Ectodermal cell (in vitro differentiated cells): ENCODE results near the gene MMP24OS.

Experiments
- H3K27ac ChIP-seq: 2 replicates; pipeline ENCODE4 v1.7.0; 2013; ENCODE audit warnings: mild to moderate bottlenecking, low read depth, low read length; ENCODE audit not compliant: insufficient read depth, poor library complexity, severe bottlenecking
- H3K27me3 ChIP-seq: 2 replicates; pipeline ENCODE4 v1.7.0; 2013; ENCODE audit warnings: mild to moderate bottlenecking, low read length; ENCODE audit not compliant: insufficient read depth, control insufficient read depth, poor library complexity, severe bottlenecking
- H3K36me3 ChIP-seq: one replicate; pipeline ENCODE4 v1.7.0; 2013; ENCODE audit warnings: low read length; ENCODE audit not compliant: control insufficient read depth, insufficient read depth
- H3K4me1 ChIP-seq: one replicate; pipeline ENCODE4 v1.7.0; 2013; ENCODE audit warnings: low read length; ENCODE audit not compliant: control insufficient read depth, insufficient read depth
- H3K4me3 ChIP-seq: 2 replicates; pipeline ENCODE4 v1.7.0; 2013; ENCODE audit warnings: low read depth, low read length, control low read depth; ENCODE audit not compliant: insufficient read depth
- H3K9me3 ChIP-seq: 2 replicates; pipeline ENCODE4 v1.7.0; 2013; ENCODE audit warnings: mild to moderate bottlenecking, low read length, moderate library complexity; ENCODE audit not compliant: control insufficient read depth
- WGBS, 2 experiments: methylation state at CpG; one replicate each; pipeline ENCODE4 v1.1.7; 2013; ENCODE audit warnings: missing lambda C conversion rate in 2 of 2; 5-methylcytosine and 5-hydroxymethylcytosine counted together

MMP24OS gene

DNA sequence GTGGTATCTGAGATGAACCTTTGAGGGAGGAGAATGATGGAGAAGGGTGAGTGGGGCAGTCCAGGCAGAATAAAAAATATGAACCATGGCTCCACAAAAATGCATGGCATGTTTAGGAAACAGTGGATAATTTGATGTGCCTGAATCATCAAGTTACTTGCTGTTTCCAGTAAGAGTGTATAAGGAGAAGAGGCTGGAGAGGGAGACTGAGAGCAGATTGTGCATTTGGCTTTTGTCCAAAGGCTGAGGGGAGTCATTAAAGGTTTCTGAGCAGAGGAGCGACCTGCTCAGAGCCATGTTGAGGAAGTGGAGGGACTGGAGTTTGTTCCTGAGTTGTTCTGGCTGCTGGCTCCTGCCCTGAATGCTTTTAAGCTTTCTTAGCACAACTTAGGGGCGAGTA, 45.3 kb downstream of the MMP24OS start:
- whole genome bisulfite sequencing, 2 experiments, result 88 to 89% methylated on average over 2 of the region's 2 CpGs
- H3K36me3 ChIP-seq, result no peaks in the 10 kb centered on the region
- no peaks in the 10 kb centered on the region for H3K4me1 ChIP-seq
- no peak overlapping the region for H3K4me3 ChIP-seq
- H3K27ac ChIP-seq, result no peak overlapping the region
- peaks cover 20% of the 10 kb centered on the region for H3K27me3 ChIP-seq
- H3K9me3 ChIP-seq, result no peaks in the 10 kb centered on the region

DNA sequence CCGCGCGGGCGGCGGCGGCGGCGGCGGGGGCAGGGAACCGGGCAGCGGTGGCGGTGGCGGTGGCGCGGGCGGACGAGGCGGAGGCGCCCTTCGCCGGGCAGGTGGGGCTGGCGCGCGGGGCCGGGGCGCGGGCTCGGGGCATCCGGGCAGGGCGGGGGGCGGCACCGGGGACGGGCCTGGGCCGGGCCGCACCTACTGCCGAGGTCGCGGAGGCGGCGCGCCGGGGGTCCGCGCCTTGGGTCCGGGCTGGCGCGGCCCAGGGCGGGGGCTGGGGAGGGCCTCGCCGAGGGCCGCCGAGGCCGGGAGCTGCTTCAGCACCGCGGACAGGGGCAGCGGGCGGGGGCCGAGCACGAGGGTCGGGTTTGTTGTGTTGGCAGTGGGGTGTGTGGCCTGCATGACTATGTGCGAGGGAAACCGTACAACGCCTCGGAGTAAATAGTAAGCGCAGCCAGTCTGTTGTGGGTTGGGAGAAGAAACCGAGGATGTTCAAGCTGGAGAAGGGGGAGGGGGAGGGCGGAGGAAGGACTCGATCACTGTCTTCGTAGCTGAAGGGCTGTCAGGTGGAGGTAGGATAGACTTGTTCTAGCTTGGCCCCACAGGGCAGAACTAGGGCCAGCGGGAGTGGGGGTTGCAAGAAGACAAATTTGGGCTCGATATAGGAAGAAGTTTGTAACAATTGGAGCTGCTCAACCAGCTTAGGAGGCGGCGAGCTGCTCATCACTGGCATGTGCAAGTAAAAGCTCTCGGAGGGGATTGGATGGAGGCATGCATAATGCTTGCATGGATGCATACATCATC, 50.8 kb downstream of the MMP24OS start:
- Histone ChIP-seq H3K4me1 (no peaks in the 10 kb centered on the region), H3K27ac (no peak overlapping the region), H3K9me3 (no peaks in the 10 kb centered on the region), H3K27me3 (peaks cover 47% of the 10 kb centered on the region), H3K36me3 (no peaks in the 10 kb centered on the region), H3K4me3 (no peak overlapping the region)
- 4 to 5% methylated on average over 74 of the region's 74 CpGs for WGBS, 2 experiments
